ENCODE data around the gene VWA2. TPM values are rescaled to one million over a fixed set of nuclear protein-coding genes. Genes with fewer than 3 reads are reported as not detected.

VWA2 gene
- total RNA-seq, 1 donor from 2014 or later: not detected

- Mint-ChIP-seq H3K27ac (ENCODE audit: unreplicated experiment) (no peak overlapping the region), H3K36me3 (ENCODE audit: unreplicated experiment) (peaks cover 2% of the 10 kb centered on the region), H3K27me3 (ENCODE audit: unreplicated experiment) (no peaks in the 10 kb centered on the region), H3K9me3 (ENCODE audit: unreplicated experiment) (no peaks in the 10 kb centered on the region), H3K4me1 (ENCODE audit: unreplicated experiment) (peaks cover 45% of the 10 kb centered on the region), H3K4me3 (ENCODE audit: unreplicated experiment) (no peak overlapping the region)
- TF ChIP-seq, protein P1, sequence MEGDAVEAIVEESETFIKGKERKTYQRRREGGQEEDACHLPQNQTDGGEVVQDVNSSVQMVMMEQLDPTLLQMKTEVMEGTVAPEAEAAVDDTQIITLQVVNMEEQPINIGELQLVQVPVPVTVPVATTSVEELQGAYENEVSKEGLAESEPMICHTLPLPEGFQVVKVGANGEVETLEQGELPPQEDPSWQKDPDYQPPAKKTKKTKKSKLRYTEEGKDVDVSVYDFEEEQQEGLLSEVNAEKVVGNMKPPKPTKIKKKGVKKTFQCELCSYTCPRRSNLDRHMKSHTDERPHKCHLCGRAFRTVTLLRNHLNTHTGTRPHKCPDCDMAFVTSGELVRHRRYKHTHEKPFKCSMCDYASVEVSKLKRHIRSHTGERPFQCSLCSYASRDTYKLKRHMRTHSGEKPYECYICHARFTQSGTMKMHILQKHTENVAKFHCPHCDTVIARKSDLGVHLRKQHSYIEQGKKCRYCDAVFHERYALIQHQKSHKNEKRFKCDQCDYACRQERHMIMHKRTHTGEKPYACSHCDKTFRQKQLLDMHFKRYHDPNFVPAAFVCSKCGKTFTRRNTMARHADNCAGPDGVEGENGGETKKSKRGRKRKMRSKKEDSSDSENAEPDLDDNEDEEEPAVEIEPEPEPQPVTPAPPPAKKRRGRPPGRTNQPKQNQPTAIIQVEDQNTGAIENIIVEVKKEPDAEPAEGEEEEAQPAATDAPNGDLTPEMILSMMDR (IDR thresholded peaks at IDR 0.05): no peak
- no peak for DNase-seq (ENCODE audit: extremely low spot score, unreplicated experiment)
These were observed 68.7 kb downstream of the VWA2 start for GRCh38 chr10:114307731-114308130.

- Mint-ChIP-seq H3K4me1 (ENCODE audit: unreplicated experiment) (peaks cover 41% of the 10 kb centered on the region), H3K36me3 (ENCODE audit: unreplicated experiment) (peaks cover 2% of the 10 kb centered on the region), H3K9me3 (ENCODE audit: unreplicated experiment) (no peaks in the 10 kb centered on the region), H3K27ac (ENCODE audit: unreplicated experiment) (no peak overlapping the region), H3K27me3 (ENCODE audit: unreplicated experiment) (no peaks in the 10 kb centered on the region), H3K4me3 (ENCODE audit: unreplicated experiment) (no peak overlapping the region)
- TF ChIP-seq, protein P1 (IDR thresholded peaks at IDR 0.05): no peak
- DNase-seq (ENCODE audit: extremely low spot score, unreplicated experiment): no peak
These were observed 69.7 kb downstream of the VWA2 start for GRCh38 chr10:114308531-114309363.

DNA sequence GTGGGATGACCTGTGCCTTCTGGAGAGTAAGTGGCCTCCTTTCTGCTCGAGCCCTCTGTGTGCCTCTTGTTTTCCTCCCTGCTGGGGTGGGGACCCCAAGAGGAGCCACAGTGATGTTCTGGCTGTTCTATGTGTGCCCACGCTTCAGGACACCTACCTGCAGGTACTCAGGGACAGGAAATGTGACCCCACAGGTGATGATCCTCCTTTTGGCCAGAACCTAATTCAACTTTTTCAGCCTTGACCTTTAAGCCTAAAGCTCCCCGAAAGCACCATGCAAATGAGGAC, 70.3 kb downstream of the VWA2 start:
- Mint-ChIP-seq H3K9me3 (ENCODE audit: unreplicated experiment) (no peaks in the 10 kb centered on the region), H3K36me3 (ENCODE audit: unreplicated experiment) (peaks cover 2% of the 10 kb centered on the region), H3K4me1 (ENCODE audit: unreplicated experiment) (peaks cover 36% of the 10 kb centered on the region), H3K27me3 (ENCODE audit: unreplicated experiment) (no peaks in the 10 kb centered on the region), H3K27ac (ENCODE audit: unreplicated experiment) (no peak overlapping the region), H3K4me3 (ENCODE audit: unreplicated experiment) (no peak overlapping the region)
- TF ChIP-seq, protein P1 (IDR thresholded peaks at IDR 0.05): no peak
- DNase-seq (ENCODE audit: extremely low spot score, unreplicated experiment): no peak

DNA sequence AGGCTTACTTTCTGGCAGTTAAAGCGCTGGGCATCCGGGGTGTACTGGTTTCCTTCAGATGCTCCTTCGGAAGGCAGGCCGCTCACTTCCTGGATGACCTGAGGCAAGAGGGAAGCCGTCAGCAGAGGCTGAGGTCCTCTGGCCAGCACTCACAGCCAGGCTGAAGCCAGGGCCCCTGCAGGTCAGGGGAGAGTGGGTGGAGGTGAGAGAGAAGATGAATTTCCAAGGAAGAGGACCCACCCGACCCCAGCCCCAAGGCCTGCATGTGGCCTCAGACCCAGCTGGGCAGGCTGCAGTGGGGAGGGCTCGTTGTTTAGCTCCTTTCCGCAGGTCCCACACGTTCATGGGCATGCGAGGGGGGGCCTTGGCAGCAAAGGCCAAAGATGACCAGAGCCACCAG, 71.3 kb downstream of the VWA2 start:
- H3K4me1 Mint-ChIP-seq (ENCODE audit: unreplicated experiment): peaks cover 31% of the 10 kb centered on the region
- H3K4me3 Mint-ChIP-seq (ENCODE audit: unreplicated experiment): no peak overlapping the region
- TF ChIP-seq, protein P1 (IDR thresholded peaks at IDR 0.05): no peak
- no peak for DNase-seq (ENCODE audit: extremely low spot score, unreplicated experiment)
- H3K36me3 Mint-ChIP-seq (ENCODE audit: unreplicated experiment): peaks cover 2% of the 10 kb centered on the region
- H3K9me3 Mint-ChIP-seq (ENCODE audit: unreplicated experiment): no peaks in the 10 kb centered on the region
- no peaks in the 10 kb centered on the region for H3K27me3 Mint-ChIP-seq (ENCODE audit: unreplicated experiment)
- H3K27ac Mint-ChIP-seq (ENCODE audit: unreplicated experiment): no peak overlapping the region

GRCh38 chr10:114311023-114311422, 72.0 kb downstream of the VWA2 start:
- peaks cover 2% of the 10 kb centered on the region for H3K36me3 Mint-ChIP-seq (ENCODE audit: unreplicated experiment)
- TF ChIP-seq, protein P1 (IDR thresholded peaks at IDR 0.05): no peak
- no peak overlapping the region for H3K27ac Mint-ChIP-seq (ENCODE audit: unreplicated experiment)

More at GRCh38 chr10:114311023-114311422, 72.0 kb downstream of the VWA2 start:
- no peaks in the 10 kb centered on the region for H3K9me3 Mint-ChIP-seq (ENCODE audit: unreplicated experiment)
- no peak overlapping the region for H3K4me3 Mint-ChIP-seq (ENCODE audit: unreplicated experiment)
- no peaks in the 10 kb centered on the region for H3K27me3 Mint-ChIP-seq (ENCODE audit: unreplicated experiment)
- peaks cover 31% of the 10 kb centered on the region for H3K4me1 Mint-ChIP-seq (ENCODE audit: unreplicated experiment)
- no peak for DNase-seq (ENCODE audit: extremely low spot score, unreplicated experiment)
